ENCODE measurements around the gene ZNF423. TPM values are rescaled to one million over a fixed set of nuclear protein-coding genes. Genes with fewer than 3 reads are reported as not detected.

Gene ZNF423
- total RNA-seq, 2 experiments from 2014 or later, result not detected

- Mint-ChIP-seq H3K4me1 (no peaks in the 10 kb centered on the region), H3K9me3 (no peaks in the 10 kb centered on the region), H3K27me3 (no peaks in the 10 kb centered on the region), H3K4me3 (no peak overlapping the region), H3K27ac (no peak overlapping the region), H3K36me3 (ENCODE audit: low read depth) (no peaks in the 10 kb centered on the region)
- no peak for DNase-seq
- POLR2A ChIA-PET, result no interaction called here
- CTCF ChIA-PET, result interaction anchor here (0.5 kb wide), 1 partner anchor 1577 kb away, joined by 5 read pairs; no protein-coding TSS in a partner anchor
Observed at GRCh38 chr16:49545741-49546448, 310.0 kb downstream of the ZNF423 start.

GRCh38 chr16:49545243-49545642 lies 310.7 kb downstream of the ZNF423 start:
- ChIA-PET POLR2A (no interaction called here), CTCF (interaction anchor here (0.5 kb wide), 1 partner anchor 1577 kb away, joined by 5 read pairs; no protein-coding TSS in a partner anchor)
- Mint-ChIP-seq H3K4me1 (no peaks in the 10 kb centered on the region), H3K27ac (no peak overlapping the region), H3K9me3 (no peaks in the 10 kb centered on the region), H3K36me3 (ENCODE audit: low read depth) (no peaks in the 10 kb centered on the region), H3K27me3 (no peaks in the 10 kb centered on the region), H3K4me3 (no peak overlapping the region)
- DNase-seq, result no peak

- Mint-ChIP-seq H3K27me3 (no peaks in the 10 kb centered on the region), H3K9me3 (no peaks in the 10 kb centered on the region), H3K27ac (no peak overlapping the region), H3K4me3 (no peak overlapping the region), H3K4me1 (no peaks in the 10 kb centered on the region), H3K36me3 (ENCODE audit: low read depth) (no peaks in the 10 kb centered on the region)
- DNase-seq, result no peak
- CTCF ChIA-PET, result no interaction called here
- POLR2A ChIA-PET, result no interaction called here
Observed at GRCh38 chr16:49544828-49545227, 311.1 kb downstream of the ZNF423 start.

GRCh38 chr16:49543631-49543946 lies 312.3 kb downstream of the ZNF423 start:
- POLR2A ChIA-PET, result no interaction called here
- no peaks in the 10 kb centered on the region for H3K9me3 Mint-ChIP-seq
- no peaks in the 10 kb centered on the region for H3K36me3 Mint-ChIP-seq (ENCODE audit: low read depth)
- H3K4me1 Mint-ChIP-seq, result no peaks in the 10 kb centered on the region
- H3K4me3 Mint-ChIP-seq, result no peak overlapping the region
- no peaks in the 10 kb centered on the region for H3K27me3 Mint-ChIP-seq
- no peak for DNase-seq
- H3K27ac Mint-ChIP-seq, result no peak overlapping the region
- CTCF ChIA-PET, result no interaction called here

GRCh38 chr16:49542946-49543630 lies 312.8 kb downstream of the ZNF423 start:
- Mint-ChIP-seq H3K4me3 (no peak overlapping the region), H3K36me3 (ENCODE audit: low read depth) (no peaks in the 10 kb centered on the region), H3K9me3 (no peaks in the 10 kb centered on the region), H3K4me1 (no peaks in the 10 kb centered on the region), H3K27me3 (no peaks in the 10 kb centered on the region), H3K27ac (no peak overlapping the region)
- ChIA-PET POLR2A (no interaction called here), CTCF (no interaction called here)
- no peak for DNase-seq

- ChIA-PET POLR2A (no interaction called here), CTCF (no interaction called here)
- no peaks in the 10 kb centered on the region for H3K4me1 Mint-ChIP-seq
- H3K27me3 Mint-ChIP-seq, result no peaks in the 10 kb centered on the region
- H3K27ac Mint-ChIP-seq, result no peak overlapping the region
- H3K4me3 Mint-ChIP-seq, result no peak overlapping the region
- no peak for DNase-seq
- no peaks in the 10 kb centered on the region for H3K9me3 Mint-ChIP-seq
- no peaks in the 10 kb centered on the region for H3K36me3 Mint-ChIP-seq (ENCODE audit: low read depth)
Observed at GRCh38 chr16:49542391-49542891, 313.5 kb downstream of the ZNF423 start.

GRCh38 chr16:49540836-49541235 lies 315.1 kb downstream of the ZNF423 start:
- no peak overlapping the region for H3K4me3 Mint-ChIP-seq
- POLR2A ChIA-PET, result no interaction called here
- no peak overlapping the region for H3K27ac Mint-ChIP-seq

GRCh38 chr16:49539758-49540157 lies 316.2 kb downstream of the ZNF423 start:
- Mint-ChIP-seq H3K36me3 (ENCODE audit: low read depth) (no peaks in the 10 kb centered on the region), H3K27me3 (no peaks in the 10 kb centered on the region), H3K9me3 (no peaks in the 10 kb centered on the region), H3K4me3 (no peak overlapping the region), H3K27ac (no peak overlapping the region), H3K4me1 (no peaks in the 10 kb centered on the region)
- ChIA-PET POLR2A (no interaction called here), CTCF (no interaction called here)
- DNase-seq, result no peak

More at GRCh38 chr16:49540836-49541235, 315.1 kb downstream of the ZNF423 start:
- CTCF ChIA-PET, result no interaction called here
- no peaks in the 10 kb centered on the region for H3K4me1 Mint-ChIP-seq
- H3K9me3 Mint-ChIP-seq, result no peaks in the 10 kb centered on the region
- H3K27me3 Mint-ChIP-seq, result no peaks in the 10 kb centered on the region
- no peaks in the 10 kb centered on the region for H3K36me3 Mint-ChIP-seq (ENCODE audit: low read depth)
- no peak for DNase-seq

- H3K4me1 Mint-ChIP-seq, result no peaks in the 10 kb centered on the region
- H3K36me3 Mint-ChIP-seq (ENCODE audit: low read depth), result no peaks in the 10 kb centered on the region
- H3K27me3 Mint-ChIP-seq, result no peaks in the 10 kb centered on the region
- no peaks in the 10 kb centered on the region for H3K9me3 Mint-ChIP-seq
- no peak overlapping the region for H3K27ac Mint-ChIP-seq
- ChIA-PET POLR2A (no interaction called here), CTCF (no interaction called here)
- DNase-seq, result no peak
- no peak overlapping the region for H3K4me3 Mint-ChIP-seq
Observed at GRCh38 chr16:49537924-49538459, 317.9 kb downstream of the ZNF423 start.

- Mint-ChIP-seq H3K4me3 (no peak overlapping the region), H3K9me3 (no peaks in the 10 kb centered on the region), H3K36me3 (ENCODE audit: low read depth) (no peaks in the 10 kb centered on the region), H3K4me1 (no peaks in the 10 kb centered on the region), H3K27ac (no peak overlapping the region), H3K27me3 (no peaks in the 10 kb centered on the region)
- ChIA-PET POLR2A (no interaction called here), CTCF (no interaction called here)
- no peak for DNase-seq
Observed at GRCh38 chr16:49534901-49535610, 320.9 kb downstream of the ZNF423 start.

GRCh38 chr16:49533422-49533821 lies 322.5 kb downstream of the ZNF423 start:
- Mint-ChIP-seq H3K27me3 (no peaks in the 10 kb centered on the region), H3K36me3 (ENCODE audit: low read depth) (no peaks in the 10 kb centered on the region), H3K27ac (no peak overlapping the region), H3K4me1 (no peaks in the 10 kb centered on the region), H3K4me3 (no peak overlapping the region), H3K9me3 (no peaks in the 10 kb centered on the region)
- no peak for DNase-seq
- ChIA-PET POLR2A (no interaction called here), CTCF (no interaction called here)

GRCh38 chr16:49532873-49533272 lies 323.0 kb downstream of the ZNF423 start:
- CTCF ChIA-PET, result no interaction called here
- H3K4me3 Mint-ChIP-seq, result no peak overlapping the region
- no peaks in the 10 kb centered on the region for H3K9me3 Mint-ChIP-seq
- H3K27me3 Mint-ChIP-seq, result peaks cover 4% of the 10 kb centered on the region
- peaks cover 3% of the 10 kb centered on the region for H3K4me1 Mint-ChIP-seq
- H3K27ac Mint-ChIP-seq, result no peak overlapping the region
- POLR2A ChIA-PET, result no interaction called here
- DNase-seq, result no peak
- H3K36me3 Mint-ChIP-seq (ENCODE audit: low read depth), result no peaks in the 10 kb centered on the region

- Mint-ChIP-seq H3K36me3 (ENCODE audit: low read depth) (no peaks in the 10 kb centered on the region), H3K27ac (no peak overlapping the region), H3K9me3 (no peaks in the 10 kb centered on the region), H3K27me3 (peaks cover 4% of the 10 kb centered on the region), H3K4me1 (peaks cover 3% of the 10 kb centered on the region), H3K4me3 (no peak overlapping the region)
- ChIA-PET CTCF (no interaction called here), POLR2A (no interaction called here)
- no peak for DNase-seq
Observed at GRCh38 chr16:49531931-49532840, 323.7 kb downstream of the ZNF423 start.

Data from activated CD4-positive, alpha-beta memory T cell treated with anti-CD3 and anti-CD28 coated beads, Interleukin-2, amount 10 ng/mL, durations not matched to agents 7 days and 5 days (primary cell).